Hematopoietic multipotent progenitor cell treated with erythropoietin and hydrocortisone succinate and interleukin-3 and kit ligand, for 4 days (in vitro differentiated cells): ENCODE data around the gene LYPD6B.

Experiments used
- DNase-seq: peaks from one replicate; pipeline ENCODE4 v3.0.0-alpha.2; 2015

The LYPD6B gene, protein sequence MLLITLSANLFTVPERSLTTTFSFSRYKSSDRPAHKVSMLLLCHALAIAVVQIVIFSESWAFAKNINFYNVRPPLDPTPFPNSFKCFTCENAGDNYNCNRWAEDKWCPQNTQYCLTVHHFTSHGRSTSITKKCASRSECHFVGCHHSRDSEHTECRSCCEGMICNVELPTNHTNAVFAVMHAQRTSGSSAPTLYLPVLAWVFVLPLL

DNA sequence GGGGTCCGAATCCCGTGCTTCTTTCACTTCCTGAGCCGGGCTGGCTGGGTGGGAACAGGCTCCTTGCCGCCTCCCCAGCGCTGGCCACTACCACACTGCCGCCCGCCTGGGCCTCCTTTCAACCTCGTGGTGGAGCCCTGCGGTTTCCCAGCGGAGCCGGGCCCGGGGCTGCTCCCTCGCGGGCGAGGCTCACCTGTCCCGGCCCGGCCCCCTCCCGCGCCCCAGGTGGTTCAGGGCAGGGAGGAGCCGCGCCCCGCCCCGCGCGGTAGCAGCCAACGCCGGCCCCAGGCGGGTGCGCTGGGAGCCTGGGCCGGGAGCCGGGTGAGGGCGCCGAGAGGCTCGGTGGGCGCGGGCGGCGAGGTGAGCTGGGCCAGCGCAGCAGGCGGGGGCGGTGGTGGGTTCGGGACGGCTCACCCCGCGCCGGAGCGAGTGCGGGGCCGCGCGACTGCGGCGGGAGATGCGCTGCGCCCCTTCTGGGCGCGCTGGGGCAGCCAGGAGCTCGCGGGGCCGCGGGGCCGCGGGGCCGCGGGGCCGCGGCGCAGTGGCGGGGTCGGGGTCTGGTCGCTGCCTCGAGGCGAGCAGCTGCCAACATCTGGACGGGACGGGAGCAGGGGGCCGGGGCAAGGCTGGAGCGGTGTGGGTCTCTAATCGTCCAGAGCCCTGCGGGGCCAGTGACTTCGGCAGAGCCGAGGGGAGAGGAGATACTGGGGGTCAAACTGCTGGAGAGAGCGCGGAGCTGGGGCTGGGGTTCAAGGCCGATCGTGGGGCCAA, at the start of gene LYPD6B:
TSS of gene LYPD6B (plus strand) at position 258 of the 771 bp plus-strand sequence. CDS start 92,250 bp downstream, outside the sequence.
- DNase-seq: peak; percentile 21

DNA sequence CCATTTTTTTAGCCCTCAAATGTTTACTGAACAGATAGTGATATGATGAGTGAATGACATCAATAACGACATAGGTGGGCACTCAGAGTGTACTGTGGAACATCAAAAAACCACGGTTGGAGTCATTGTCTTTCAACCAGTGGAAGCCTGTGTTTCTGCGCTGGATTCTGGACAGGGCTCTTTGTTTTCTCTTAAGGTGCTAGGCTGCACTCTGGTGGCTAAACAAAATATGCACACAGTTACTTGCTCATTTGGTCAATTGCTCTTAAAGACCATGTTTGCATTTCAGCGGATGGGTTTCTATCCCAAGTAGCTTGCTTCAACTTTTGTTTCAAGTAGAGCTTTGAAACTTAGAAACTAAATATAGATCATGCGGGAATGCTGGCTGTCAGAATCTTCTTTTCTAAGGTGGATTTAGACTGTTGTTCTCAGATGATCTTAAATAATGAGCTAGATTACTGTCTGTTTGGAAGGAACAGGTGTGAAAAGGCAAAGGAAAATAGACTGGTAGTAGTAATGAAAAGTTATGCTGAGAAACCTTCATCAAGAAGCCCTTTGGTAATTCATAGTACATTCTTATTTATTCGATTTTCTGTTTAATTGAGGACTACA, 48.5 kb upstream of the LYPD6B start:
- DNase-seq: peak; percentile 92

DNA sequence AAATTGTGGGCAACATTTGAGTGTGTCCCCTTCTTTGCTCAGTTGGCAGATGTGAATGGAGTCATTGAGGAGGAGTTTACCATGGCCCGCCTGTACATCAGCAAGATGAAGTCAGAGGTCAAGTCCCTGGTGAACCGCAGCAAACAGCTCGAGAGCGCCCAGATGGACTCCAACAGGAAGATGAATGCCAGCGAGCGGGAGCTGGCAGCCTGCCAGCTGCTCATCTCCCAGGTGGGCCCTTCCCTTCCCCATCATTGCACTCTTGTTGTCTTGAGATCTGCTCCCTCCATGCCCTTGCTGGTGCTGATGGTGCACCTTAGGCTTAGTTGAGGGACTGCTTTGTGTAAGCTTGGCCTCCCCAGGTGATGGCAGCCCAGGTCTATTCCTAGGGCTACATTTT, 47.5 kb upstream of the LYPD6B start:
- no peak for DNase-seq

DNA sequence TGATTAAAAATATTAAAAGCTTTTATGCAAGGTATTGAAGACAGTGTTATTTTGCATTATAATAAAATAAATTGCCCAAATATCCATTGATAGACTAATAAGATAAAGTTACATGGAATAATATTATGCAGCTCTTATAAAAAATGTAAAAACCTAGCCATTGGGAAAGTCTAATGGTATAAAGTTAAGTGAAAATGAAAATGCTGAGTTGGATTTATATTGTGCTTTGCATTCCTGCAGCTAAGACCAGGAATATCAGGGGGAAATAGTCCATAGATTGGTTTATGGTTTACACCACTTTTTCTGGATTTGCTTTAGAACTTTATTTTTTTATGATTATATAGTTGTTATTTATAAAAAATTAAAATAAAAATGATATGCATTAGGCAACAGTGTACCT, 46.1 kb upstream of the LYPD6B start:
- DNase-seq: no peak

DNA sequence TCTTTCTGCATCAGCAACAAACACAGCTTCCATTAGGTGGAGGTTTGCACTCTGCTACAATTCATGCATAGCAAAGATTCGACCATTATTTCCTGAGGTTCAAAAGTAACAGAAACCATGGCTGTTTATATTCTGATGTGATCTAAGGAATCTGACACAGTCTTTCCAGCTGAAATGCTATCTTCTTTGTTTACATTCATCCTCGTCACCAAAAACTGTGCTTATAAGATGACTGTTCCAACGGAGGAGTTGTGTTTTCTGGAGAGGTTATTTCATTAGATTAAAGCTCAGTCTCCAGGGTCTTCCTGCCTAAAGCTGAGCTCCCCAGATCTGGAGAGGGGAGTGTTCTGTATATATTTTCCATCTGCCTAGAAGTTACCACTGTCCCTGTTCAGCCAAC, 45.1 kb upstream of the LYPD6B start:
- DNase-seq: no peak

DNA sequence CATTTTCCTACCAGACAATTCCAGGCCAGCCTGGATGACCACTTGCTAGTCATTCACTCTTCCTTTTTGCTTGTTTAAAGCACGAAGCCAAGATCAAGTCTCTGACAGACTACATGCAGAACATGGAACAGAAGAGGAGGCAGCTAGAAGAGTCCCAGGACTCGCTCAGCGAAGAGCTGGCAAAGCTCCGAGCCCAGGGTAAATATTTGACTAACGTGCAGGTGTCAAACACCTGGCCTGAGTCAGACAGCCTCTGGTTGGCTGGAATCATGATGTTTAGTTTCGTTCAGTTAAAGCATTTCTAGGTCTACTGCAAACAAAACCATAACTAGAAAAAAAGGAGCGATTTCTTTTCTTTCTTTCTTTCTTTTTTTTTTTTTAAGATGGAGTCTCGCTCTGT, 44.2 kb upstream of the LYPD6B start:
- no peak for DNase-seq

DNA sequence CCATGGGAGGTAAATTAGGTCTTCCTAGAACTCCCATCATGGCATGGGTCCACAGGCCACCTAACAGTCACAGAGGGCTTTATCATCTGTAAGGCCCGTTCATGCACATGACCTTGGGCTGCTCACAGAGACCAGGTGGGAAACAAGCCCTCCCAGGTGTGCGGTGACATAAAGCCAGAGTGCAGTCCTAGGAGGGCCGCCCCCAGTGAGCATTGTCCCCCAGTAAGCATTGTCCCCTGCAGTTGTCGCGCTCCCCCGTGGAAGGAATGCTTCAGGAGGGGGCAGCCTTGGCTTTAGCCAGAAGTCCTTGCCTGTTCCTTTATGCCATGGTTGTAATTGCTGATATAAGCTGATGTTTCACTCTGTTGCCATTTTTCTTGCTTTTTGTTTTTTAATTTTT, 41.7 kb upstream of the LYPD6B start:
- no peak for DNase-seq

DNA sequence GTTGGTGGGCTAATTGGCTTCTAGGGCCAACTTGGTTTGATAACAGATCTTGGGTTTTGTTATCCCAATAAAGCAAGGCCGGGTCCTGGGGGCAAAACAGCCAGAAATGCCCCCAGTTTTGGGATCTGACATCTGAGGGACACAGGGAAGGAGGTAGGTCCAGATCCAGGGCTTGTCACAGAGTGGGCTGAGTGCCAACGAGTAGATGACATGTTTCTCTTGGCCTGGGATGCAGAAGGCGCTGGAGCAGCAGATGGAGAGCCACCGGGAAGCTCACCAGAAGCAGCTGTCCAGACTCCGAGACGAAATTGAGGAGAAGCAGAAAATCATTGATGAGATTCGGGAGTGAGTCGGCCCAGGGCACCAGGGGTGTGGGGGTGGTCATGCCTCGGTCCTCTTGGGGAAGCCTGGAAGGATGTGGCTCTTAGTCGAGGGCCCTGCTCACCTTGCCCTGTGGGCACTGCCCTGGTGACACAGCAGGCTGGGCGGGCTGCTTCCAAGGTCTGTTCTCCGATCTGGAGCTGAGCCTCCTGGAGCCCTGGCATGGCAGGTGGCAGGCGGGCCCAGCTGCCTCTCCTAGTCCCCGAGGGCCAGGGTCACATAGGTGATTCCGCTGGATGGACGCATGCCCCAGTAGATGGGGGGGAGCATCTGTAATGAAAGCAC, 40.2 kb upstream of the LYPD6B start:
- DNase-seq: no peak

DNA sequence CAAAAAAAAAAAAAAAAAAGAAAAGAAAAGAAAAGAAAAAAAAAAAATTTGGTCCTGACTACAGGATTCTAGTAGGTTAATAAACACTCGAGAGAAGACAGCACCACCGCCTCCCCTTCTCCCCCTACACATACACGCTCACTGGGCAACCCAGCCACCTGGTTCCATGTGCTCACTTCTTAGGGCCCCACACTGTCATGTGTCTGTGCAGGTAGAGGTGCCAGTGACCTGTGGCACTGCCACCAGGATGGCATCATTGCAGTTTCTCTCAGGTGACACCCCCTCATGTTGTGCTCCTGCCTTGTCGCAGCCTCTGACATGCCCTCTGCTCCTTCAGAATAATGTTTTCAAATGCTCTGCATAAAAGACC, 39.7 kb upstream of the LYPD6B start:
- no peak for DNase-seq

DNA sequence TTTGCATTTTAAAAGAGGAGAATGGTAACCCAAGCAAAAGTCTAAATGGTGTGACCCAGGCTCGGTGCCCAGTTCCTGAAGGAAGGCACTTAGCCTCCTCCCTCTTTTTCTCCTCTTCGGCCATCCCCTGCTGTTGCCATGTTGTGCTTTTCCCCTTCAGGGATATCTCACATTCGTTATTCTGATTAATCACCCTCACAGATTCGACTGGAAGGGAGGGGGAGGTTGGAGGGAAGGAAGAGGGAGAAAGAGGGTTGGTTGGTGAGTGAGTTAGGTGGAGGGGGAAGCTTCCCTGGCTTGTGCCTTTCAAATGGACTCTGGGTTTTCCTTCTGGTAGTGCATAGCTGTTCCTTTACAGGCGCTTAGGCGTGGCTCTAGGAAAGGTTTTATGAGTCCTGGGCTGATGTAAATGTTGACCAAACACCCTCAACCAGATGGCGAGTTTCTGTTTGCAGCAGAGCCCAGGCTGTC, 39.0 kb upstream of the LYPD6B start:
- no peak for DNase-seq

DNA sequence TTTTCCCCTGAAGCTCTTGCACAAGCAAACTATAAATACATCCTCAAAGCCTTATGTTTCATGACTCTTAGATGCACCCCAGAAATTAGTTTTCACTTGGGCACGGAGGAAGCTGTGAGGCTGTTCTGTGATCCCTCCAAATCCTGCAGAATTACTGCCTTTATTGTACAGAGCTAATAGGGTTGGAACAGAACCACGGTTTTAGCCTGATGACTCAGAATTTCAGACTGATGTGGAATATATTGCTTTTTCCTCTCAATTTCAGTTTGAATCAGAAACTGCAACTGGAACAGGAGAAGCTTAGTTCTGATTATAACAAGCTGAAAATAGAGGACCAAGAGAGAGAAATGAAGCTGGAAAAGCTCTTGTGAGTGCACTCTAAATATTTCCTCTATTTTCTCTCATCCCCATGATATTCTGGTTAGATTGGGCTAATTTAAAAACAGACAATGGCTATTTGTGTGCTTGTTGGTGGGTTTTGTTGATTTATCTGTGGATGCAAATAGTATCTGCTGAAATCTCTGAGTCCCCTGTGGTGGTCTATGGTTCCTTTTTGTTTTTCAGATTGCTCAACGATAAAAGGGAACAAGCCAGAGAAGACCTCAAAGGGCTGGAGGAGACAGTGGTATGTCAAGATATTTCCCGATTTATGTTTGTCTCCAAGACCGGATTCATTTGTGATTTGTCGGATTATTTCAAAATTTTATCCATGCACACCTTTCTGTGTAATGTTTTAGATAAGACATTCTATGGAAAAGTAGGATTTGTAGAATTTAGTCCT, 38.2 kb upstream of the LYPD6B start:
- no peak for DNase-seq

DNA sequence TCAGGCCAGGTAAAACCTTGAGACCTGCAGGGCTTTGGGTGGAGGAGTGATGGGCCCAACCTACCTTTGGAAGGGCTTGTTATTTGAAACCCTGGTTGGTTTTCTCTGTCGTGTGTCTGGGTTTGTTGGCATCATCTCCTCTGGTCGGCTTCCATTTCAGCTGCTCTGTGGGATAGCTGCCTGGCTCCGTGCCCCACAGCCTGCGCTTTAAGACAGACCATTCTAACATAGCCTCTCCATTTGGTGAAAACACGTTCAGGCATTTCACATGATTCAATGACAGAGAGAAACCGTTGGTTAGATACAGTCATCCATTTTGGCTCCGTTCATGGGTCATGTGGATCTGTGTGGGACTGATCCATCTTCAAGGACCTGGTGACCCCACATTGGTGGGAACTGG, 37.0 kb upstream of the LYPD6B start:
- no peak for DNase-seq

DNA sequence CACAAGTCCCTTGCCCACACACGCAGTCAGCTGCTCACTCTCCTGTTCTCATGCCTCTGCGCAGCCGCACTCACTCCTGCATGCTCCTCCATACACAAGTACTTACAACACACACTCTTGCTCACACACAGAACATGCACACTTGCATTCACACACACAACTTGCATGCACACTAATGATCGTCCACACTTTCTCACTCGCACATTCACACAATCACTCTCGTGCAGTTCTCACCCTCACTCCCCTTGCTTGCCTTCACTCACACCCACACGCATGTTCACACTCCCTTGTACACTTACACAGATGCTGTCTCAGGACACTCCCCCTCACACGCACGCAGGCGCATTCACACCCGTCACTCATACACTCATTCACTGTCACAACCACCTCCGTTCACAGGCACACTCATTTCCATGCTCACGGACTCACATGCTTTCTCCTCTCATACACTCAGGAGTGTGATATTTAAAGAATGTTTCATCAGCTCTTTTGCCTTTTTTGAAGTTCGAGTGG, 36.1 kb upstream of the LYPD6B start:
- no peak for DNase-seq

DNA sequence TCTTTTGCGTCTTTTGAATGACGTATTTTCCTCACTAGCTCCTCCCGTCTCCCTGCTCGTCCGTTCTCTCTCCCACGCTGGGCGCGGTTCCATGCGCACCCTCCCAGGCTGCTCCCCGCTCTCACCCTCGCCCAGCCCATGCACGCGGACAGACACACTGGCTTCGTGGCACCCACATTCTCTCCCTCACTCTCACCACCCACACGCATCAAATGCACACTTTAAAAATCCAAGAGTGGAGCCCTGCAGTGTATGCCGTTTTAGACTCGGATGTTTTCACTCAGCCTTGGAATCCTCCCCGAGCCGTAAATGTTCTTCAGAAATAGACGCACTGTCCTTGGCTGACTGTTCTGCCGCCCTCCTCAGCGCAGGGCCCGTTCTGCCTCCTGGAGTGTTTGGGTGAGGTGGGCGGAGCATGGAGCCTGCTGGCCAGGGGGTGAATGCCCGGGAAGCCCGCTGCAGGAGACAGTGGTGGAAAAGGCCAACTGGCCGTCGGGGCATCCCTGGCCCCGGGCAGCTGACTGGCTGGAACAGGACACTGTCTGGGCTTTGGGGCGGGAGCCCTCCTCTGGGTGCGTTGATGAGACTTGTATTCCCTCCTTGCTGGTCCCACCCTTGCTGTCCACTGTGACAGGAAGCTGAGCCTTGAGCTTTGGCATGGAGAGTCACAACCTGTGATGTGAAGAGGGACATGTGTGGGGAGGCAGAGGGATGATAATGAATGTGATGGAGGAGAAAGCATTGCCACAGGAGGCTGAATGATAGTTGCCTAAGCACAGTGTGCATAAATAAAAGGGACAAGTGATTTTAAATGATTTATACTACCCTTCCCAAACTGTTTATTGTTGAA, 35.4 kb upstream of the LYPD6B start:
- no peak for DNase-seq

DNA sequence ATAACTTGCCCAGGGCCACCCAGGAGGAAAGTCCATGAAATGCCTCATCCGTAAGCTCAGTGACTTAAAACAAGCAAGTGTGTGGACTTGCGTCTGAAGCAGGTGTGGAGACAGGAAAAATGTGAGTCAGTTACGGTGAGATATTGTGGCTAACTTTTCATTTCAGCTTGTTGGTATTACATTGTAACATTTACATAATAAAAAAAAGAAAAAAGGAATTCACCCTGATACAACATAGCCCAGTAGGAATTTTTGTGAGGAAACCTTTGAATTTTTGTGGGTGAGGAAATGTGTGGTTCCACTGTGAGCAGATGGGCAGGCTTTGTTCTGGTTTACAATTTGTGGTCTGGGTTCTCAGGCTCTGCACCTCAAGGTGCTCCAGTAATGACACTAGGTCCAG, 33.7 kb upstream of the LYPD6B start:
- no peak for DNase-seq

DNA sequence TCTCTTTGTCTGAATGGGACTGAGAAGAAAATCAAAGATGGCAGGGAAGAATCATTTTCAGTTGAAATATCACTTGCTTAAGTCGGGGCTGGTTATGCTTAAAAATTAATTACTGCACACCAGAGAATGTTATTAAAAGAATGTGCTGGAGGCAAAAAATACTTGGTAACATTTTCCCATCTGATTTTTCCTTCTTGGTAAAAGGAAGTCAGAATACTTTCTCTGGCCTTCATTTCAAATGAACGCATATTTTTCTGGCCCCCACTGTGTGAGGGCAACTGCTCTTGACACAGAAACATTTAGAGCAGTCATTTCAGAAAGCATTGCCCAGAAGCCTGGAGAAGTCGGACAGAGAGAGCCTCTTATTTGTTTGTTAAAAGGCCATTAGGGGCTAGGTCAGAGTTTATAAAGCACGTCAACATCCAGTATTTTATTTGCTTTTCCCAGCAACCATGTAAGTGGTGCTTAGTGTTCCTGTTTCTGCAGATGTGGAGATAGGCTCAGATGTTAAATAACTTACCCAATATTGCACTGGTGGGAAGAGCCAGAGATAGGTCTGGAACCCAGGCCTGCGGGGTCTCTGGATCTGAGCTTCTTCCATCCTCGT, 32.9 kb upstream of the LYPD6B start:
- no peak for DNase-seq

DNA sequence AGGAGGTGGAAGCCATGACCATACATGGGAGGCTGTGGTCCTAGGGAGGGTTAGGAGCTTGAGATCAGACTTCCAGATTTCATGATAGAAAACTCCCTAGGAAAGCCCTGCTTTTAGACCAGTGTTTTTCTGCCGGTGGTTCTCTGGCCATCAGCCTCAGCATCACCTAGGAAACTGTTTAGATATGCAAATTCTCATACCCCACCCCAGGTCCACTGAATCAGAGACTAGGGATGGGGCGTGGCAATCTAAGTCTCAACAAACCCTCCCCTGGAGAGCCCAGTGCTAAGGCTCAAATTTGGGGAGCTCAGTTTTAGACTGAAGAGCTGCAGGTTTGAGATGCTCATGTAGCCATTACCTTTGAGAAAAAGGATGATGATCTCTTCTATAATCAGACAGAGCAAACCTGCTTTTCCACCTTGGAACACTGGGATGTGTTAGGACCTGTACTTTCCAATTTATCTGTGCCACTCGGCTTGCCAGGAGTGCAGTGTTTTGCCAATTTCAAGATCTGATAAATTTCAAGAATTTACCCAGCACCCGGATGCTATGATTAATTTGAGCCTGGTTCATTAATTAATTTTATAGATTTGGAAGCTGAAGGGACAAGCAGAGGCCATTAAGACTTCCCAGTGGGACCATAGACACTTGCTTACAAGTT, 31.5 kb upstream of the LYPD6B start:
- no peak for DNase-seq

DNA sequence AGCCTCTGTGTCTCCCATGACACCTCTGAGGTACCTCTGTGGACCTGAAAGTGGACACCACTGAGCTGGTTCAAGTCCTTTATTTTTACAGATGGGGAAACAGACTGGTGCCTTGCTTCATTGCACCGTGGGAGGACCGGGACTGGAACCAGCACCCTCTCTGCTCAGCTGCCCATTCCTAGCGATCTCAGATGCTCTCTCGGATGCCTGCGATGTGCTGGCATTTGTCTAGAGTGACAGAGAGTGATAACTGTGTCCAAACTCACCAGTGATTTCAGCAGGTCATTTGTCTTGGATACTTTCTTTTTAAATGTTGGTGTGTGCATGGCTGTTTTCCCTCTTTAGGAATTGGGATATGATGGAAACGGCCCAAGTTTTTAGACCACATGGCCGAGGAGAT, 30.1 kb upstream of the LYPD6B start:
- no peak for DNase-seq

DNA sequence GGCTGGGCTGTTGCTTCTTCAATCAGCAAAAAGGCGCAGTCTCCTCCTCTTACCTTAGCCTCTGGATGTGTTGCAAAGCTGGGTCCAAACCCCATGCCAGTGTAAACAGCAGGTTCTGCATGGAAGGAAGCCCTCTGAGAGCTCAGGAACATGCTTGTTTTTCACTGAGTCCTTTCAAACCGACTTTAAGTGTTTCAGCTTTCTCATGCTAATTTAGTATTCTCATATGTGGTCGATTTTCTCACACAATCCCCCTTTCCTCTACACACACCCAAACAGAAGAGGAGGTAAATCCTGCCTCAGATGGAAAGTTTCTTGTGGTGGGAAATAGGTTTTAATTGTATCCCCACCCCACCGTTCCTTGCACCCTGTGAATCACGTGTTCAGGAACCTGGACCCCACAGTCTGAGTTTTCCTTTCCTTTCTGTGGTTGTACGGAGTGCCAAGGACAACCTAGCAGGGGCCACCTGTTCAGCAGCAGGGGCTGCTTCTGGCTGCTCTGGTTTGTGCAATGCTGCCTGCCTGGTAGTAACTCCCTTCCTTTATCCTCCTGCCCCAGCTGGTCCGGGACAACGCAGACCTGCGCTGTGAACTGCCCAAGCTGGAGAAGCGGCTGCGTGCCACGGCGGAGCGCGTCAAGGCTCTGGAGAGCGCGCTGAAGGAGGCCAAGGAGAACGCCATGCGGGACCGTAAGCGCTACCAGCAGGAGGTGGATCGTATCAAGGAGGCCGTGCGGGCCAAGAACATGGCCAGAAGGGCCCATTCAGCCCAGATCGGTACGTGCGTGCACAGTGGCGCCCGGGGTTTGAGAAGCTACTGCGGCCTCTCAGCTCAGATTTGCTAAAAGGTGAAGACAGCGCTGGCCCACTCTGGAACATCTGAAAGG, 28.7 kb upstream of the LYPD6B start:
- no peak for DNase-seq

DNA sequence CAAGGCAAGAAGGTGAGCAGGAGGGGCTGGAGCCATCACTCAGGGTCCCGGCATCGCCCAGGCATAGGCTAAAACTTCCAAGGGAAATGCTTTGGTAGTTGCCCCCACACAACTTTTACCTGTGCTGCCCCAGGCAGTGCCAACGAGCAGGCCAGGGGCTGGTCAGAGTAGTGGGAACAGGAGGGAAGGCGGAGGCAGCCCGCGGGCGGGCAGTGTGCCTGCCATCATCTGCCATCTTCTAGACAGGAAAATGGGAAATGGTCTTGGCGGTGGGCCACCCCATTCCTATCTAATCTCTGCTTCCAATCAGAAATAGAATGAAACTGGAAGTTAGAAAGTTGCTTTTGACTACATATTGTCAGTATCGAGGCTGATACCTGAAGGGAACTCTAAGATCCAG, 26.0 kb upstream of the LYPD6B start:
- no peak for DNase-seq
